Measurements from ENCODE around the gene CPB2. TPM values are rescaled to one million over a fixed set of nuclear protein-coding genes. Genes with fewer than 3 reads are reported as not detected.

Gene CPB2
- total RNA-seq, 1 donor from 2014 or later = not detected

DNA sequence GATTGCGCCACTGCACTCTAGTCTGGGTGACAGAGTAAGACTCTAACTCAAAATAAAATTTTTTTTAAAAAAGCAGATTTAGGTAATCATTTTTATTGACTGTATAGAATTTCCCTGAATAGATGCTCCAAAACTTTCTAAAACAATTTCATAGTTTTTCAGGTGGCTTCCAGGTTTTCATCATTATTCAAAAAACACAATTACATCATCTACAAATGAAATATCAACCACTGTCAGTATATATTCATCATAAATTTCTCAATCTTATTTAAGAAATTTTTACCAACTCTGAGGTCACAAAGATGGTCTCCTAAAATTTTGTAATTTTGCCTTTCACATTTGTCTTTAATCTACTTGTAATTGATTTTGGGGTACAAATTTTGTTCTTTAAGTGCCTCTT, 100.3 kb downstream of the CPB2 start:
- intact Hi-C loops (cut with micrococcal nuclease) = no loop called here
- peaks cover 60% of the 10 kb centered on the region for H3K36me3 Mint-ChIP-seq (ENCODE audit: low read depth)
- peaks cover 2% of the 10 kb centered on the region for H3K4me1 Mint-ChIP-seq
- H3K27ac Mint-ChIP-seq = no peak overlapping the region
- H3K27me3 Mint-ChIP-seq = no peaks in the 10 kb centered on the region
- no peaks in the 10 kb centered on the region for H3K9me3 Mint-ChIP-seq
- H3K4me3 Mint-ChIP-seq = no peak overlapping the region
- DNase-seq = no peak

Other genes with a start within 250 kb of the CPB2 start
- gene ZC3H13, start 52.3 kb downstream of the CPB2 start, total RNA-seq = 56.1 and 58.8 TPM in 2 replicates
- gene LCP1, start 77.1 kb upstream of the CPB2 start, total RNA-seq = 758 and 792 TPM in 2 replicates
- 0.26 and 0.40 TPM in 2 replicates for gene LRRC63, start 106.9 kb upstream of the CPB2 start, total RNA-seq

All from activated CD4-positive, alpha-beta T cell treated with anti-CD3 and anti-CD28 coated beads, Interleukin-2, amount 10 ng/mL, durations not matched to agents 24 days and 14 days (primary cell).